Cardiac fibroblast (primary cell): ENCODE results near the gene BBS9.
"Not testable (repeated sequence)": the region's sequence is repeated elsewhere in the genome, so short reads cannot be mapped to it uniquely, and the experiment has no call there.

Experiments
- DNase-seq, 2 donors: peaks; one replicate each; pipeline versions ENCODE4 v3.0.0 to v3.0.0-alpha.2; 2010; ENCODE audit warnings: low read depth in 2 of 2
- H3K4me3 ChIP-seq, 2 donors: replicated peaks in 1 of 2; 1 replicate in 1 of 2; 2 replicates in 1 of 2; pipeline ENCODE4 v1.5.1; 2011; ENCODE audit warnings: low read depth in 2 of 2, low read length in 2 of 2, mild to moderate bottlenecking in 2 of 2, moderate library complexity in 1 of 2
- TF ChIP-seq, protein P1 (sequence below): IDR thresholded peaks from one replicate; pipeline ENCODE4 v1.5.1; 2011; ENCODE audit warnings: low read depth, mild to moderate bottlenecking, low read length, inconsistent platforms

The BBS9 gene

GRCh38 chr7:33278095-33278494 lies 148.7 kb downstream of the BBS9 start:
- no peak overlapping the region for H3K4me3 ChIP-seq
- TF ChIP-seq, protein P1, sequence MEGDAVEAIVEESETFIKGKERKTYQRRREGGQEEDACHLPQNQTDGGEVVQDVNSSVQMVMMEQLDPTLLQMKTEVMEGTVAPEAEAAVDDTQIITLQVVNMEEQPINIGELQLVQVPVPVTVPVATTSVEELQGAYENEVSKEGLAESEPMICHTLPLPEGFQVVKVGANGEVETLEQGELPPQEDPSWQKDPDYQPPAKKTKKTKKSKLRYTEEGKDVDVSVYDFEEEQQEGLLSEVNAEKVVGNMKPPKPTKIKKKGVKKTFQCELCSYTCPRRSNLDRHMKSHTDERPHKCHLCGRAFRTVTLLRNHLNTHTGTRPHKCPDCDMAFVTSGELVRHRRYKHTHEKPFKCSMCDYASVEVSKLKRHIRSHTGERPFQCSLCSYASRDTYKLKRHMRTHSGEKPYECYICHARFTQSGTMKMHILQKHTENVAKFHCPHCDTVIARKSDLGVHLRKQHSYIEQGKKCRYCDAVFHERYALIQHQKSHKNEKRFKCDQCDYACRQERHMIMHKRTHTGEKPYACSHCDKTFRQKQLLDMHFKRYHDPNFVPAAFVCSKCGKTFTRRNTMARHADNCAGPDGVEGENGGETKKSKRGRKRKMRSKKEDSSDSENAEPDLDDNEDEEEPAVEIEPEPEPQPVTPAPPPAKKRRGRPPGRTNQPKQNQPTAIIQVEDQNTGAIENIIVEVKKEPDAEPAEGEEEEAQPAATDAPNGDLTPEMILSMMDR = no peak
- DNase-seq = no peak

DNA sequence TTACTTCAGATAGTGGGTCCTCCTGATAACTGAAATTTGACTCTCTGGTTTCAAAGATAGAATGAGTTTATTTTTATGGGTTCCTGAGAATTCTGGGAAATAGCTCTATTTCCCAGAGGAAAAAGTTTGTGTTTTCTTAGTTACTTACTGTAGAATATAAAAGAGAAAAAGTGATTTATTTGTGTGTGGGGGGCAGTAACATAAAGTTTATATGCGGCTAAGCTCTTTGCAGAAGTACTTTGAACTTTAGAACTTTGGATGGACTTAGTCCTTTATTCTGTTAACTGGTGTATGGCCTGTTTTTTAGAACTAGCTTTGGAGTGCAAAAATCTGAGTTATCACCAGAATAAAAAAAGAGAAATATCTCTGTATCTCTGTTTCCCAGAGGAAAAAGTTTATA lies 157.1 kb downstream of the BBS9 start:
- H3K4me3 ChIP-seq = no peak overlapping the region
- TF ChIP-seq, protein P1 = no peak
- no peak for DNase-seq

DNA sequence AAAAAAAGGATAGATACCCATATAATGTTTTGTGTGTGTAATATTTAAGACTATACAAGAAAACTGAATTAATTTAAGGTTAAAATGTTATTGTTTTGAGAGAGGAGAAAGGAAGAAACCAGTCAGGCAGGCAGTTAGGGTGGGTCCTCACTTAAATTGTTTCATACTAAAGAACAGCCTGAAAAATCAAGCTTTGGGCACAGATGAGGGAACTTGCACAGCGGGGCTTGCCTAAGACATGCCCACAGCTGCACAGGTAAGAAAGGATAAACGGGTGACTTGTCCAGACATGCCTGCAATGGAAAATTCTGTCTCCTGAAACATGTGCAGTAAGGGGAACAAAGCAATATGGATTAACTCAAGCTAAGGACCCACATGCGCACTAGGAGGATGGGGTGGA lies 158.4 kb downstream of the BBS9 start:
- no peak for DNase-seq
- TF ChIP-seq, protein P1 = no peak
- H3K4me3 ChIP-seq = no peak overlapping the region

GRCh38 chr7:33298848-33299247 lies 169.5 kb downstream of the BBS9 start:
- TF ChIP-seq, protein P1 = no peak
- DNase-seq = no peak
- no peak overlapping the region for H3K4me3 ChIP-seq

DNA sequence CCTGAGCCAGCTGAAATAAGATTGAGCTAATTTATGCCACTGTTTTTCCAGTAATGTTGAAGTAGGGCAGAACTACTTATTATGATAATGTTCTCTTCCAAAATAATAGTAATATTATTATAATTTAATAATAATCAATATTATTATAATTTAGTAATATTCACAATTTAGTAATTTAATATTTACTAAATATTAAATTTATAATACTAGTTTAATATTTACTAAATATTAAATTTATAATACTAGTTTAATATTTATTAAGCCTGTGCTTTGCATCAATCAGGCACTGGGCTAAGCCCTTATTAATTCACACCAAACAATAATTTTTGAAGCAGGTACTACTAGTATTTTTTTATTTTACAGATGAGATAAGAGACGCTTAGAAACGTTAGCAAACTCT lies 170.1 kb downstream of the BBS9 start:
- no peak for DNase-seq
- TF ChIP-seq, protein P1 = no peak
- no peak overlapping the region for H3K4me3 ChIP-seq

GRCh38 chr7:33300131-33300530 lies 170.8 kb downstream of the BBS9 start:
- TF ChIP-seq, protein P1 = no peak
- DNase-seq = no peak
- no peak overlapping the region for H3K4me3 ChIP-seq

DNA sequence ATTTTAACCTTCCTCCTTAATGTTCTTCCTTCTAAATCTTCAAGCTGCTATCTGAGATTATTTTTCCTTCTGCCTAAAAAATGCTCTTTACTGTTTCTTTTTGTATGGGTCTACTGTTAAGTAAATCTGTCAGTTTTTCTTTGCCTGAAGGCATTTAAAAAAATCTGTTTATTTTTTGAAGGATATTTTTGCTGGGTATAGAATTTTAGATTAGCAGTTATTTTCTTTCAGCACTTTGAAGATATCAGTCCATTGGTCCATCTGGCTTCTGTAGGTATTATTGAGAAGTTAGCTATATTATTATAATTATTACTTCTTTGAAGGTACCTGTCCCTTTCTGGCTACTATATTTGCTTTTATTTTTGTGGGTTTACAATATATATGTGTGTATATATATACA lies 171.4 kb downstream of the BBS9 start:
- TF ChIP-seq, protein P1 = no peak
- no peak overlapping the region for H3K4me3 ChIP-seq
- DNase-seq = no peak

DNA sequence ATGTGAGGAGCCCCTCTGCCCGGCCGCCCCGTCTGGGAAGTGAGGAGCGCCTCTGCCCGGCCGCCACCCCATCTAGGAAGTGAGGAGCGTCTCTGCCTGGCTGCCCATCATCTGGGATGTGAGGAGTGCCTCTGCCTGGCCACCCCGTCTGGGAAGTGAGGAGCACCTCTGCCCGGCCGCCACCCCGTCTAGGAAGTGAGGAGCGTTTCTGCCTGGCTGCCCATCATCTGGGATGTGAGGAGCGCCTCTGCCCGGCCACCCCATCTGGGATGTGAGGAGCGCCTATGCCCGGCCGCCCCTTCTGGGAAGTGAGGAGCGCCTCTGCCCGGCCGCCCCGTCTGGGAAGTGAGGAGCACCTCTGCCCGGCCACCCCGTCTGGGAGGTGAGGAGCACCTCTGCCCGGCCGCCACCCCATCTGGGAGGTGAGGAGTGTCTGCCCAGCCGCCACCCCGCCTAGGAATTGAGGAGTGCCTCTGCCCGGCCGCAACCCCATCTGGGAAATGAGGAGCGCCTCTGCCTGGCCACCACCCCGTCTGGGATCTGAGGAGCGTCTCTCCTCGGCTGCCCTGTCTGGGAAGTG lies 174.7 kb downstream of the BBS9 start:
- not testable (repeated sequence) for H3K4me3 ChIP-seq, DNase-seq
